Fibroblast of lung (primary cell): ENCODE measurements around the gene GRP.

ENCODE experiments used
- CTCF ChIP-seq, 2 donors: IDR thresholded peaks in 1 of 2; conservative IDR thresholded peaks in 1 of 2; 1 replicate in 1 of 2; 2 replicates in 1 of 2; pipeline ENCODE4 v1.5.1; 2011 to 2012; ENCODE audit warnings: low read length in 2 of 2, control low read depth in 1 of 2, inconsistent platforms in 1 of 2, low read depth in 1 of 2, mild to moderate bottlenecking in 1 of 2
- EZH2 ChIP-seq: IDR thresholded peaks from 2 replicates; pipeline ENCODE4 v1.5.1; 2012; ENCODE audit warnings: low read length, control low read depth, mild to moderate bottlenecking; ENCODE audit errors: missing control alignments

GRCh38 chr18:59246796-59247195 is 26.8 kb downstream of the GRP start:
- TF ChIP-seq CTCF (conservative IDR thresholded peaks at IDR 0.05 in 1 of 2, IDR thresholded peaks at IDR 0.05 in 1 of 2; ENCODE audit: low read depth in 1 of 2, low read length in 2 of 2) (no peak), EZH2 (no peak)
